ENCODE results near the gene ARPC1A.
"Not testable (repeated sequence)": the region's sequence is repeated elsewhere in the genome, so short reads cannot be mapped to it uniquely, and the experiment has no call there.

Gene ARPC1A

GRCh38 chr7:99322659-99323058 is 3.0 kb upstream of the ARPC1A start:
- DNase-seq (ENCODE audit: low read depth): not testable (repeated sequence)

- DNase-seq (ENCODE audit: low read depth): no peak
These were observed 1.1 kb upstream of the ARPC1A start for GRCh38 chr7:99324559-99324958.

GRCh38 chr7:99325001-99325493 is 651 bp upstream of the ARPC1A start:
- no peak for DNase-seq (ENCODE audit: low read depth)

GRCh38 chr7:99326408-99326782 is 697 bp downstream of the ARPC1A start:
- DNase-seq (ENCODE audit: low read depth): no peak

- DNase-seq (ENCODE audit: low read depth): peak; percentile 69
These were observed 4.7 kb downstream of the ARPC1A start for GRCh38 chr7:99330314-99330961.

- no peak for DNase-seq (ENCODE audit: low read depth)
These were observed 5.3 kb downstream of the ARPC1A start for GRCh38 chr7:99331002-99331401.

- DNase-seq (ENCODE audit: low read depth): no peak
These were observed 13.9 kb downstream of the ARPC1A start for GRCh38 chr7:99339595-99339994.

- no peak for DNase-seq (ENCODE audit: low read depth)
These were observed 15.0 kb downstream of the ARPC1A start for GRCh38 chr7:99340659-99341058.

GRCh38 chr7:99344061-99344647 is 18.5 kb downstream of the ARPC1A start:
- DNase-seq (ENCODE audit: low read depth): no peak

- DNase-seq (ENCODE audit: low read depth): not testable (repeated sequence)
These were observed 24.9 kb downstream of the ARPC1A start for GRCh38 chr7:99350641-99351040.

- DNase-seq (ENCODE audit: low read depth): no peak
These were observed 26.5 kb downstream of the ARPC1A start for GRCh38 chr7:99352247-99352646.

GRCh38 chr7:99355098-99355497 is 29.4 kb downstream of the ARPC1A start:
- no peak for DNase-seq (ENCODE audit: low read depth)

- no peak for DNase-seq (ENCODE audit: low read depth)
These were observed 32.2 kb downstream of the ARPC1A start for GRCh38 chr7:99357701-99358490.

GRCh38 chr7:99358521-99358920 is 32.8 kb downstream of the ARPC1A start:
- DNase-seq (ENCODE audit: low read depth): not testable (repeated sequence)

GRCh38 chr7:99359465-99360154 is 33.9 kb downstream of the ARPC1A start:
- no peak for DNase-seq (ENCODE audit: low read depth)

GRCh38 chr7:99362801-99363200 is 37.1 kb downstream of the ARPC1A start:
- no peak for DNase-seq (ENCODE audit: low read depth)

- DNase-seq (ENCODE audit: low read depth): no peak
These were observed 37.6 kb downstream of the ARPC1A start for GRCh38 chr7:99363286-99363685.

- DNase-seq (ENCODE audit: low read depth): no peak
These were observed 39.8 kb downstream of the ARPC1A start for GRCh38 chr7:99365318-99366141.

- DNase-seq (ENCODE audit: low read depth): no peak
These were observed 40.9 kb downstream of the ARPC1A start for GRCh38 chr7:99366646-99367045.

GRCh38 chr7:99368750-99369389 is 43.2 kb downstream of the ARPC1A start:
- no peak for DNase-seq (ENCODE audit: low read depth)

- DNase-seq (ENCODE audit: low read depth): no peak
These were observed 44.2 kb downstream of the ARPC1A start for GRCh38 chr7:99369767-99370391.
